Left ventricle myocardium inferior (tissue), 1 donor: Measurements from ENCODE around the gene PCBP3. TPM values are rescaled to one million over a fixed set of nuclear protein-coding genes. Genes with fewer than 3 reads are reported as not detected.

ENCODE experiments used
- DNase-seq: peaks from one replicate; pipeline ENCODE4 v3.0.0-alpha.2; 2020
- H3K27ac ChIP-seq: fragments of 200-600 bp; replicated peaks from 2 replicates; pipeline ENCODE4 v1.8.0; 2021
- H3K27me3 ChIP-seq: fragments of 200-600 bp; 2 replicates; pipeline ENCODE4 v1.8.0; 2021; ENCODE audit warnings: low read depth
- H3K36me3 ChIP-seq: fragments of 200-600 bp; 2 replicates; pipeline ENCODE4 v1.8.0; 2021
- H3K4me1 ChIP-seq: fragments of 200-600 bp; 2 replicates; pipeline ENCODE4 v1.8.0; 2021
- H3K4me3 ChIP-seq: fragments of 200-600 bp; 2 replicates; pipeline ENCODE4 v1.8.0; 2021; ENCODE audit warnings: mild to moderate bottlenecking, moderate library complexity
- H3K9me3 ChIP-seq: fragments of 200-600 bp; replicated peaks from 2 replicates; pipeline ENCODE4 v1.8.0; 2021
- CTCF ChIP-seq: fragments of 200-600 bp; IDR thresholded peaks from 2 replicates; pipeline ENCODE4 v1.8.0; 2021; ENCODE audit warnings: antibody characterized with exemption, mild to moderate bottlenecking, borderline replicate concordance
- intact Hi-C: fragments of 100-400 bp; cut with micrococcal nuclease; formaldehyde crosslinking; loops from one replicate; pipeline ENCODE4 v1.11.0; 2022
- total RNA-seq: library from RNA; stranded (reverse); fragmentation: NEBNext Ultra II Directional; extraction: Animal tissue kit (Norgen Biotek cat#: 25700); gene quantifications from one replicate; pipeline ENCODE4 v1.2.1, GENCODE V29; 2021
- donor health status: DM: no; HTN: yes; CAD: no; lungs with severe emphysema.

PCBP3 gene
- total RNA-seq, 1 donor from 2014 or later, result 2.9 TPM

GRCh38 chr21:45763506-45763905 is 120.0 kb downstream of the PCBP3 start:
- H3K27ac ChIP-seq, result no peak overlapping the region
- H3K9me3 ChIP-seq, result peaks cover 7% of the 10 kb centered on the region
- no peak for TF ChIP-seq CTCF
- intact Hi-C loops, result no loop called here
- H3K4me3 ChIP-seq, result no peak overlapping the region
- no peaks in the 10 kb centered on the region for H3K27me3 ChIP-seq
- no peaks in the 10 kb centered on the region for H3K36me3 ChIP-seq
- DNase-seq, result no peak
- H3K4me1 ChIP-seq, result no peaks in the 10 kb centered on the region

GRCh38 chr21:45764792-45765191 is 121.3 kb downstream of the PCBP3 start:
- Histone ChIP-seq H3K27ac (no peak overlapping the region), H3K27me3 (no peaks in the 10 kb centered on the region), H3K4me1 (no peaks in the 10 kb centered on the region), H3K9me3 (peaks cover 3% of the 10 kb centered on the region), H3K4me3 (no peak overlapping the region), H3K36me3 (no peaks in the 10 kb centered on the region)
- no peak for TF ChIP-seq CTCF
- DNase-seq, result no peak
- intact Hi-C loops, result no loop called here

- Histone ChIP-seq H3K27me3 (no peaks in the 10 kb centered on the region), H3K4me3 (no peak overlapping the region), H3K9me3 (no peaks in the 10 kb centered on the region), H3K27ac (no peak overlapping the region), H3K4me1 (no peaks in the 10 kb centered on the region), H3K36me3 (no peaks in the 10 kb centered on the region)
- TF ChIP-seq CTCF, result no peak
- intact Hi-C loops, result no loop called here
- no peak for DNase-seq
Observed at GRCh38 chr21:45765375-45765774, 121.8 kb downstream of the PCBP3 start.

- Histone ChIP-seq H3K9me3 (no peaks in the 10 kb centered on the region), H3K27me3 (no peaks in the 10 kb centered on the region), H3K4me3 (no peak overlapping the region), H3K4me1 (no peaks in the 10 kb centered on the region), H3K27ac (no peak overlapping the region), H3K36me3 (no peaks in the 10 kb centered on the region)
- no peak for TF ChIP-seq CTCF
- no peak for DNase-seq
- intact Hi-C loops, result no loop called here
Observed at GRCh38 chr21:45766055-45766454, 122.5 kb downstream of the PCBP3 start.

GRCh38 chr21:45766501-45766900 is 123.0 kb downstream of the PCBP3 start:
- no peak for TF ChIP-seq CTCF
- H3K4me3 ChIP-seq, result no peak overlapping the region
- H3K27me3 ChIP-seq, result no peaks in the 10 kb centered on the region
- no peak overlapping the region for H3K27ac ChIP-seq
- H3K9me3 ChIP-seq, result no peaks in the 10 kb centered on the region
- intact Hi-C loops, result no loop called here
- no peak for DNase-seq
- no peaks in the 10 kb centered on the region for H3K4me1 ChIP-seq
- H3K36me3 ChIP-seq, result no peaks in the 10 kb centered on the region
